WTC11 (cell line): ENCODE data around the gene PPIG.

Source experiments
- CREB1 ChIP-seq: sonication (generic); formaldehyde crosslinking; IDR thresholded peaks from 2 replicates; pipeline ENCODE4 v1.8.0; 2023; ENCODE audit warnings: mild to moderate bottlenecking, missing genetic modification reagents
- NR1H2 ChIP-seq: sonication (generic); formaldehyde crosslinking; IDR thresholded peaks from 2 replicates; pipeline ENCODE4 v1.9.0; 2021; ENCODE audit warnings: mild to moderate bottlenecking, moderate library complexity, missing genetic modification reagents
- SP1 ChIP-seq: sonication (generic); formaldehyde crosslinking; conservative IDR thresholded peaks from 2 replicates; pipeline ENCODE4 v1.8.1; 2022; ENCODE audit warnings: missing genetic modification reagents
- ZNF317 ChIP-seq: sonication (generic); formaldehyde crosslinking; IDR thresholded peaks from 2 replicates; pipeline ENCODE4 v1.8.1; 2023; ENCODE audit warnings: low read depth, mild to moderate bottlenecking, moderate library complexity, missing genetic modification reagents, borderline replicate concordance
- TF ChIP-seq, protein P1 (sequence below): sonication (generic); formaldehyde crosslinking; IDR thresholded peaks from 2 replicates; pipeline ENCODE4 v1.8.1; 2023; ENCODE audit warnings: mild to moderate bottlenecking, missing genetic modification reagents, moderate library complexity
- TF ChIP-seq, protein P2 (sequence below): fragments of 200-600 bp; IDR thresholded peaks from 2 replicates; pipeline ENCODE4 v1.8.0; 2022; ENCODE audit warnings: antibody characterized with exemption
- TF ChIP-seq, protein P3 (sequence below): sonication (generic); formaldehyde crosslinking; IDR thresholded peaks from 2 replicates; pipeline ENCODE4 v1.8.1; 2022; ENCODE audit warnings: mild to moderate bottlenecking, moderate library complexity, missing genetic modification reagents

DNA sequence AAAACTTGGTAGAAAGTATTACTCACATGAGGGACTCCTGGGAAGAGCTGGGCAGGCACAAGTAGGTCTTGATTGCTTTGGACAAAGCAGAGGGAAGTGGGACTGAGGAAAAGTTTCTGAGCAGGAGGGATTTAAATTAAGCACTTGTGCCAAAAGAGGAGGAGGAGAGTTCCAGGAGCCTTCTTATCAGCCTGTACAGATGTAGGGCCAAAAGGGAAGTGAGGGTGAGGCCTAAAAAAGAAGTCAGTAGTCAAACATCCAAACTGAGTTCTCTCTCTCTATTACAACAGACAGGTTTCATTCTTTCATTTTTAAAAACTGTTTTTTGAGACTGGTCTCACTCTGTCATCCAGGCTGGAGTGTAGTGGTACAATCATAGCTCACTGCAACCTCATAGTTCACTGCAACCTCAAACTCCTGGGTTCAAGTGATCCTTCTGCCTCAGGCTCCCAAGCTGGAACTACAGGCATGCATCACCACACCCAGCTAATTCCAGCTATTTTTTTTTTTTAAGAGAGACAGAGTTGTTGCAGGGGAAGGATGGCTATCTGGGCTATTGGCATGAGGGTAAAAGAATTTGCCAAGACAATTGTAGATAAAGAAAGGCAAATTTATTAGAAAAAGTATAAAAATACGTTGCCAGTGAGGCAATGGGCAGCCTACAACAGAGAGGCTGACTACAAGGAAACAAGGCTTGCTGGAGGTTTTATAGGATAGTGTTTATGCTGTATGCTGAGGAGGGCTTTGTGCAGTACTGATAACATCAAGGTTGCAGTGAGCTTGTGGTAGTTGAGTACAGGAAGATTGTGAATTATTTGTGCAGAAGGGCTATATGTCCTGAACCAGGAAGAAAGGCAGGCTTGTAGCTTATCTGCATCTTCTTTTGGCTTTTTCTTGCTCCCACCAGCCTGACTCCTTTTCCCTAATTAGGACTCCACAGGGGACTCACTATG lies 81.1 kb downstream of the PPIG start:
- TF ChIP-seq, protein P1, sequence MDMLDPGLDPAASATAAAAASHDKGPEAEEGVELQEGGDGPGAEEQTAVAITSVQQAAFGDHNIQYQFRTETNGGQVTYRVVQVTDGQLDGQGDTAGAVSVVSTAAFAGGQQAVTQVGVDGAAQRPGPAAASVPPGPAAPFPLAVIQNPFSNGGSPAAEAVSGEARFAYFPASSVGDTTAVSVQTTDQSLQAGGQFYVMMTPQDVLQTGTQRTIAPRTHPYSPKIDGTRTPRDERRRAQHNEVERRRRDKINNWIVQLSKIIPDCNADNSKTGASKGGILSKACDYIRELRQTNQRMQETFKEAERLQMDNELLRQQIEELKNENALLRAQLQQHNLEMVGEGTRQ, result no peak
- TF ChIP-seq ZNF317 (CRISPR knock-in tag), result no peak
- TF ChIP-seq CREB1 (CRISPR knock-in tag), result no peak
- TF ChIP-seq, protein P2, sequence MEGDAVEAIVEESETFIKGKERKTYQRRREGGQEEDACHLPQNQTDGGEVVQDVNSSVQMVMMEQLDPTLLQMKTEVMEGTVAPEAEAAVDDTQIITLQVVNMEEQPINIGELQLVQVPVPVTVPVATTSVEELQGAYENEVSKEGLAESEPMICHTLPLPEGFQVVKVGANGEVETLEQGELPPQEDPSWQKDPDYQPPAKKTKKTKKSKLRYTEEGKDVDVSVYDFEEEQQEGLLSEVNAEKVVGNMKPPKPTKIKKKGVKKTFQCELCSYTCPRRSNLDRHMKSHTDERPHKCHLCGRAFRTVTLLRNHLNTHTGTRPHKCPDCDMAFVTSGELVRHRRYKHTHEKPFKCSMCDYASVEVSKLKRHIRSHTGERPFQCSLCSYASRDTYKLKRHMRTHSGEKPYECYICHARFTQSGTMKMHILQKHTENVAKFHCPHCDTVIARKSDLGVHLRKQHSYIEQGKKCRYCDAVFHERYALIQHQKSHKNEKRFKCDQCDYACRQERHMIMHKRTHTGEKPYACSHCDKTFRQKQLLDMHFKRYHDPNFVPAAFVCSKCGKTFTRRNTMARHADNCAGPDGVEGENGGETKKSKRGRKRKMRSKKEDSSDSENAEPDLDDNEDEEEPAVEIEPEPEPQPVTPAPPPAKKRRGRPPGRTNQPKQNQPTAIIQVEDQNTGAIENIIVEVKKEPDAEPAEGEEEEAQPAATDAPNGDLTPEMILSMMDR, result no peak
- TF ChIP-seq SP1 (CRISPR knock-in tag), result no peak
- TF ChIP-seq, protein P3, sequence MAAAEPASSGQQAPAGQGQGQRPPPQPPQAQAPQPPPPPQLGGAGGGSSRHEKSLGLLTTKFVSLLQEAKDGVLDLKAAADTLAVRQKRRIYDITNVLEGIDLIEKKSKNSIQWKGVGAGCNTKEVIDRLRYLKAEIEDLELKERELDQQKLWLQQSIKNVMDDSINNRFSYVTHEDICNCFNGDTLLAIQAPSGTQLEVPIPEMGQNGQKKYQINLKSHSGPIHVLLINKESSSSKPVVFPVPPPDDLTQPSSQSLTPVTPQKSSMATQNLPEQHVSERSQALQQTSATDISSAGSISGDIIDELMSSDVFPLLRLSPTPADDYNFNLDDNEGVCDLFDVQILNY (CRISPR knock-in tag), result no peak
- TF ChIP-seq NR1H2 (CRISPR knock-in tag), result no peak
